ENCODE results near the gene RBM25. TPM values are rescaled to one million over a fixed set of nuclear protein-coding genes. Genes with fewer than 3 reads are reported as not detected.
A peak's percentile ranks its signal among the peaks of the same experiment; 100 is the strongest.
"Not testable (repeated sequence)": the region's sequence is repeated elsewhere in the genome, so short reads cannot be mapped to it uniquely, and the experiment has no call there.

RBM25 gene
- 30.8 and 37.7 TPM in 2 replicates for total RNA-seq

DNA sequence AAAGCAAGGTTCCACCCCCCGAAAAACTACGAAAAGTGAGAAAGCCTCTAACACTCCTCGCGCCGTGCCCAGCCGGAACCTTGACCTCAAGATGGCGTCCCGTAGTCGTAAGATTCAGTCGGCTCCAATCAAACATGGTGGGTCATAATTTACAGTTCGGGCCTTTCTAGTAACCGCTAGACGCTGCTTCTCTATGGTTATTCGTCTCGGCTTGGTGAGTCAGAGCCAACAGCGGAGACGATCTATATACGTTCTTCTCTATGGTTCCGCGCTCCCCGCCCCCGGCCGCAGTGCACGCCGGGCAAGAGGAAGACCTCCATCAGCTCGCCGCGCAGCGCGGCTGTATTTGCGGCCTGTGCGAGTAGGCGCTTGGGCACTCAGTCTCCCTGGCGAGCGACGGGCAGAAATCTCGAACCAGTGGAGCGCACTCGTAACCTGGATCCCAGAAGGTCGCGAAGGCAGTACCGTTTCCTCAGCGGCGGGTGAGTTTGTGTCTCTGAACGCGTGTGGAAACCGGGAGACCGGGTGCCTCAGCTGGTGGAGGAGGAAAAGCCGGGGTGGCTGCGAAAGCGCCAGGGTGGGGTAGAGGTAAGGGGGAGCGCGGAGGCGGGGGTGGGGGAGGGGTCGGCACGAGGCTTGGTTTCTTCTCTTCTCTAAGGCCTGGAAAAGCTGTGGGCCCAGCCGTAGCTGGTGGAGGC lies at the start of gene RBM25:
Gene RBM25 (plus strand): TSS at position 311 of the 698 bp plus-strand sequence. CDS start 13,108 bp downstream, outside the sequence.
- DNase-seq (ENCODE audit: low read depth, low spot score): peak; percentile 97

DNA sequence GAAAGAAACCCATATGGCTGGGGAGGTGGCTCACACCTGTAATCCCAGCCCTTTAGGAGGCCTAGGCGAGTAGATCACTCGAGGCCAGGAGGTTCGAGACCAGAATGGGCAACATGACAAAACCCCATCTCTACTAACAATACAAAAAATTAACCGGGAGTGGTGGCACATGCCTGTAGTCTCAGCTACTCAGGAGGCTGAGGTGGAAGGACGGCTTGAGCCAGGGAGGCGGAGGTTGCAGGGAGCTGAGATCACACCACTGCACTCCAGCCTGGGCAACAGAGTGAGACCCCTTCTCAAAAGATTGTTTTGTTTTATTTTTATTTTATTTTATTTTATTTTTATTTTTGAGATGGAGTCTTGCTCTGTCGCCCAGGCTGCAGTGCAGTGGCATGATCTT lies 47.1 kb upstream of the RBM25 start:
- DNase-seq (ENCODE audit: low read depth, low spot score): not testable (repeated sequence)

DNA sequence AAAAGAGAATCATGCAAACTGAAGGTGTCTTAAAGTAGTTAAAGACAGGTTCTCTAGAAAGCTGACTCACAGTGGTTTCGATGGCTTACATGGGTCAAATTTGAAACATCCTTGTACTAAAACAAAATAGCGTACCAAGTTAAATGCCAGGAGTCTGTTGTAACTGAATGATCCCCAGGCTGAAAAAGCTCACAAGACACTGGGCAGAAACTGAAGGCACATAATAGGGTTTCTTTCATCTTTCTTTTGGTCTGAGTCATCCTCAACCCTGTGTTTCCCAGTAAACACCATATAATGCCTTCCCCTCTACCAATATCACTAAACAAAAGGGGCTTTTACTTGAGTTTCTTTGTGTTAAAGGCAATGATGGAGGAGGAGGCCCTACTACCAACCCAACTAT lies 44.2 kb upstream of the RBM25 start:
- no peak for DNase-seq (ENCODE audit: low read depth, low spot score)

DNA sequence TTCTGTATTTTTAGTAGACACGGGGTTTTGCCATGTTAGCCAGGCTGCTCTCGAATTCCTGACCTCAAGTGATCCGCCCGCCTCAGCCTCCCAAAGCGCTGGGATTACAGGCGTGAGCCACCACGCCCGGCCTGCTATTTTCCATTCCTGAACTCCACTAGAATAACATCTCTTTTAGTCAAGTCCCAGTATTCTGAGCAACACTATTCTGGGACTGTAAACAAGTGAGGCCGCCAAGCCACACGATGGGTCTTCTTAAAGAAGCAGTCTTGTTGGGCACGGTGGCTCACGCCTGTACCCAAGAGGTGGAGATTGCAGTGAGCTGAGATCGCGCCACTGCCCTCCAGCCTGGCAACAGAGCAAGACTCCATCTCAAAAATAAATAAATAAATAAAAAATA lies 42.8 kb upstream of the RBM25 start:
- DNase-seq (ENCODE audit: low read depth, low spot score): not testable (repeated sequence)

DNA sequence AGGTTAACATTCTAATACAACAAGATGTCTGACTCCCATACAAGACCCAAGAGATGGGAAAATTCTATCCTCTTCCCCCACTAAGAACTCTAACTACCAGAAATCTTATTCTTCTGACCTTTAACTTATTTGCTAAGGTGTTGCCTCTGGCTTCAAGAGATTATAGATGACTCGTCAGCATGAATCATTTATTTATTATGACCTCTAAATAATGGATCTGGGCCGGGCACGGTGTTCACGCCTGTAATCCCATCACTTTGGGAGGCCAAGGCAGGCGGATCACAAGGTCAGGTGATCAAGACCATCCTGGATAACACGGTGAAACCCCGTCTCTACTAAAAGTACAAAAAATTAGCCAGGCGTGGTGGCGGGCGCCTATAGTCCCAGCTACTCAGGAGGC lies 42.3 kb upstream of the RBM25 start:
- DNase-seq (ENCODE audit: low read depth, low spot score): not testable (repeated sequence)

DNA sequence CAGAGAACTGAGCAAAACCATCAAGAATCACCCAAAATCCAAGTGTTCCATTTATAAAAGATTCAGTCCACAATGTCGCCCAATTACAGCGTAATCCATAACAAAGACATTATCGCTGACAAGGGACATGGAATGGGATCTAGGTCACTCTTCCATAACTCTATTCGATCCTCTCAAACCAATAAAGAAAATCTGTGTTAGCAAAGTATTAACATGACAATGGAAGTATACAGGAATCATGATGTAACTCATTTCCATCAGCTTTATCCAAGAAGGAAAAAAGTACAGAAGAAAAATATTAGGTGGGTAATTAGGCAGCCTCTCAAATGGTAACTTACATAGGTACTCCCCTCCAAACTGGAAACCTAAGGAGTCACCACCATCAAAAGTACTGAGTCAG lies 36.3 kb upstream of the RBM25 start:
- DNase-seq (ENCODE audit: low read depth, low spot score): no peak

DNA sequence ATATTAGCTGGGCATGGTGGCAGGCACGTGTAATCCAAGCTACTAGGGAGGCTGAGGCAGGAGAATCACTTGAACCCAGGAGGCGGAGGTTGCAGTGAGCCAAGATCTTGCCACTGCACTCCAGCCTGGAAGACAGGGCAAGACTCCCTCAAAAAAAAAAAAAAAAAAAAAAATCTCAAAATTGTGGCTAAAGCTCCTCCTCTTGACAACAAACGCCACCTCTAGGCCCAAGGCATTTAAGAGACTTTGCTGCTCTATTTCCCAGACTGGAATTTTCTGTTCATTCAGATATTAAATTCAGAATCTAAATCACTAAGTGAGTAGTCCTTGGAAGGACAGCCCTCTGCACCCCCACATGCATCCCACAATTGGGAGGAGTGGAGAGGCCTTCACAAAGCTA lies 32.8 kb upstream of the RBM25 start:
- no peak for DNase-seq (ENCODE audit: low read depth, low spot score)

DNA sequence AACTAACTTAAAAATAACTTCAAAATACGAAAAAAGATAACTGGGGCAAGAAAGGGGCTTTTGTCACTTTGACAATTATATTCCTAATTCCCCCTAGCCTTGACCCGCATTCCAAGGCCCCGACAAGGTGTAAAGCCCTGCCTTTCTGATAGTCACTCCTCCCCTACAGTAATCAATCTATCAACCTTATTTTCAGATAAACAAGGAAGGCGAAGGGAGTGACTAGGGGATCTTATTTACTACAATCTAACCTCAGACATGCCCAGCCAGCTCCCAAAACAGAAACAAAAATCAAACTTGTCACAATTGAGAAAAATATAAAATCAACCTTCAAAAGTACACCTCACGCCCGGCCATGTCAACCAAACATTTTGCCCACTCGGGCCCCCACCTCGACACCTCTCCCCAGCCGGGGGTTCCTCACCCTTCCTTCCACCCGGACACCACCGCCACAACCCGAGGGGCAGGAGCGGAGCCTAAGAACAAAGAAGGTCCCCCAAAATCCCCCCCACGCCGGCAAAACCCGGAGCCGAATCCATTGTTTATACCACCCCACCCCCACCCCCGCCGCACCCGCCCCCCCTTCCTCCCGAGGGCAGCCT lies 32.0 kb upstream of the RBM25 start:
- DNase-seq (ENCODE audit: low read depth, low spot score): no peak

DNA sequence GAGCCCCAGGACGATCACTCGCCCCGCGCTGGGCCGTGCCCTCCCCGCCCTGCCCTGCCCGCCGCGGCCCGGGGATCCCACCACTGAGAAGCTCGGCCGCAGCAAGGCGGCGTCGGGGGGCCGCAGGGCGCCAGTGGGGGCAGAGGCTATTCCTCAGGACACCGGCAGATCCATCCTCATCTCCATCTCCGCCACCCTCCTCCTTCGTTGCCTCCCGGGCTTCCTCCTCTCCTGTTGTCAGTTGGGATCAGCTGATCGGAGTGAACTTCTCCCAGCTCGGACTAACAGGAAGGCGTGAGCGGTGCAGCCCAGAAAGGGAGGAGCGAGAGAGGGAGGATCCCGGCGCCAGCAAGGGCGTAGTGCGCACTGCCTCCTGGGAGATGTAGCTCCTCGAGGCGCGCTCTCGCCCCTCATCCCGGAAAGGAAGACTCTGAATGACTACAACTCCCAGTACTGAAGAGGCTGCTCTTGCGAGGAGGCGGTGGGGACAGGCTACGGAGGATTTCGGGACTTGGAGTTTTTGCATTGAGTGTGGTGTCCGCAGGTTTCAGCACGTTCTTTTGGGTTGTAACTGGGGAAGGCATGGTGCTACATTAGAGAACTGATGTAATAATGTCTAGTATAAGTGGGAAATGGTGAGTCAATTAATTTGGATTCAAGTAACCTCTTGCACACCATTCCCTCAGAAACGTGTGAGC lies 31.3 kb upstream of the RBM25 start, which contains the start of gene ZFYVE1:
Gene ZFYVE1 (minus strand): TSS at position 262 of the 698 bp plus-strand sequence. CDS start 2,598 bp downstream, outside the sequence.
- DNase-seq (ENCODE audit: low read depth, low spot score): peak; percentile 97

DNA sequence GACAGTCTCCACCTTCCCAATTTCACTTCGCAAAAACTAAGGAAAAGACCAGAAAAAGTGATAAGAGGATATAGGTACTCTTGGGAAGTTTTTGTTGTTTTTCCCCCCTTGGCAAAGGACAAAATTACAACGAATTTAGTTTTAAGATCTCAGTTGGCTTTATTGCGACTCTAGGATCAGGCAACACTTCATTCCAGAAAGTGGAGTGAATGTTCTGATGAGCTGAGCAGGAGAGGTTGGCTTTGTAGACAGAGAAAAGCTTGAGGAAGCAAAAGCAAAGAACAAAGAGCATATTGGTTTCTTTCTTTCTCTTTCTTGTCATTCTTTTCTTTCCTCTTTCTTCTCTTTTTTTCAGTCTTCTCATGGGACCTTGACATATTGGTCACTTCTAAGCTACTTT lies 30.8 kb upstream of the RBM25 start:
- no peak for DNase-seq (ENCODE audit: low read depth, low spot score)

DNA sequence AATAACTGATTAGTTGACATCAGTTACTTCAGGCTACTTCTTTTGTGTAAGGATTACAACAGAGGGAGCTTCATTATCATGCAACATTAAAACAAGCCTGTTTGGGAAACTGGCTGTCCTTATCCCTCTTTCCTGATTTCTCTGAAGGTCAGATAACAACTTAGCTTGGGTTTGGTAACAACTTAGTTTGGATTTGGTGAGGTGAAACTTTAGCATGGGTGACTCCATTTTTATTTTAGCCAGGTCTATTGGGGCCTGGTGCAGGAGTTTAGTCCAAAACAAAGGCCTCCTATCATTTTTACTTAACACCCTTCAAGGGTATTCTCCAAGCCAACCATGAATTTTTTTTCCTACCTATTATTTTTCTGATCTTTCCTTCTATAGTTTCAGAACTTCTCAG lies 30.4 kb upstream of the RBM25 start:
- no peak for DNase-seq (ENCODE audit: low read depth, low spot score)

DNA sequence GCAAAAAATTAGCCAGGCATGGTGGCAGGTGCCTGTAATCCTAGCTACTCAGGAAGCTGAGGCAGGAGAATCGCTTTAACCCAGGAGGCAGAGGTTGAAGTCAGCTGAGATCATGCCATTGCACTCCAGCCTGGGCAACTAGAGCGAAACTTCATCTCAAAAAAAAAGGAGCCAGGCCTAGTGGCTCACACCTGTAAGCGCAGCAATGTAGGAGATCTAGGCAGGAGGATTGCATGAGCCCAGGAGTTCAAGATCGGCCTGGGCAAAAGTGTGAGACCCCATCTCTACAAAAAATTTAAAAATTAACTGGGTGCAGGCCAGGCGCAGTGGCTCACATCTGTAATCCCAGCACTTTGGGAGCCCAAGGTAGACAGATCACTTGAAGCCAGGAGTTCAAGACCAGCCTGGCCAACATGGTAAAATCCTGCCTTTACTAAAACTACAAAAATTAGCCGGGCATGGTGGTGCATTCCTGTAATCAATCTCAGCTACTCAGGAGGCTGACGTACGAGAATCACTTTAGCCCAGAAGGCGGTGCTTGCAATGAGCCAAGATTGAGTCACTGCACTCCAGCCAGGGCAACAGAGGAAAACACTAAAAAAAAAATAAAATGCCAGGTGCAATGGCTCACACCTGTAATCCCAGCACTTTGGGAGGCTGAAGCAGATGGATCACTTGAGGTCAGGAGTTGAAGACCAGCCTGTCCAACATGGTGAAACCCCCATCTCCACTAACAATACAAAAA lies 21.5 kb upstream of the RBM25 start:
- not testable (repeated sequence) for DNase-seq (ENCODE audit: low read depth, low spot score)

DNA sequence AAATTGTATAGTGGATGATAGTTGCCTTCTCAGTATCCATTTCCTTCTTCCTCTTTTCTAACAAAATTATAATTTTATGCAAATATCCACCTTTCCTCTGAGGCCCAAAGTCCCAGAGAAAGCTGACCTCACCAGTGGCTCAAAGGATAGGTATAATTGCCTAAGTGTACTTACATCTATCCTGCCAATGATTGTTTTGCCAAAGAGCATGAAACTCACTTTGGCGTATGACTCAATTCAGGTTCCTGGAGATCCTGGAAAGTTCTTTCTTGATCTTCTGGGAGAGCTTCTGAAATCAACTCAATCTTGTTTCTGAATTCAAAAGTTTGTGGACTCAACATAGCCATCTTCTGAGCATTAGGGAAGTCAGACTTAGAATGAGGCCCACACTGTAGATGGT lies 10.5 kb upstream of the RBM25 start:
- no peak for DNase-seq (ENCODE audit: low read depth, low spot score)

DNA sequence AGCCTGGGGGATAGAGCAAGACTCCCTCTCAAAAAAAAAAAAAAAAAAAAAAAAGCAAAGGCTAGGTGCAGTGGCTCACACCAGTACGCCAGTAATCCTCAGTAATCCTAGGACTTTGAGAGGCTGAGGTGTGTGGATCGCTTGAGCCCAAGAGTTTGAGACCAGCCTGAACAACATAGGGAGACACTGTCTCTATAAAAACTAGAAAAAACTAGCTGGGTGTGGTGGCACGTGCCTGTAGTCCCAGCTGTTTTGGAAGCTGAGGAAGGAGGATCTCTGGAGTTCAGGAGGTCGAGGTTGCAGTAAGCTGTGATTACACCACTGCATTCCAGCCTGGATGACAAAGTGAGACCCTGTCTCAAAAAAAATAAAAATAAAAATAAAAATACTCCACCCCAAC lies 8.9 kb upstream of the RBM25 start:
- no peak for DNase-seq (ENCODE audit: low read depth, low spot score)

DNA sequence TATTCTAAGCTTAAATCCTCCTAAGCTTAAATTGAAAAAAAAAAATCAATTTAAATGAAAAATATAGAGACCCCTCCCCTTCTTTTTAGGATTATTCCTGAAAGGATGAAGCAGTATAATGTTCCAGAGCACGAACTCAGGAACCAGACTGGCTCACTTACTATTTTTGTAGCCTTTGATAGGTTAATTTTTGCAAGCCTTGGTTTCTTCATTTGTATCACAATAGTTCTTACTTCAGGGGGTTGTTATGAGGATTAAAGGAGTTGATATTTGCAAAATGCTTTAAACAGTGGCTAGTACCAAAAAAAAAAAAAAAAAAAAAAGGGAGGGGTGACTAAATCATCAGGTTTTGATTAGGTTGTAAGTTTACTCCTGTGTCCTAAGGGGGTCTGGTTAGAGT lies 3.1 kb upstream of the RBM25 start:
- DNase-seq (ENCODE audit: low read depth, low spot score): no peak

DNA sequence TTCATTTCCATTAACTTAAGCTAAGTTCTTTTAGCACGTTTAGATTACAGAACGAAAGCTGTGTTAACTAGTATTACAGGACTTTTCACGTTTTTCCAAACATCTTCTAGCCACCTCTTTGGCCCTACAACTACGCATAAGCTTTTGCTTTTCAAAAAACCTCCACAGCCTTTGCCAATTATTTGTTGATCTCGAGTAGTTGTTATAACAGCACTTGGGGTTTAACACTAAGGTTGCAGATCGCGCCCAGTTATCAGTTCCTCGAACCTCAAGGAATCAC lies 450 bp upstream of the RBM25 start:
- DNase-seq (ENCODE audit: low read depth, low spot score): no peak

DNA sequence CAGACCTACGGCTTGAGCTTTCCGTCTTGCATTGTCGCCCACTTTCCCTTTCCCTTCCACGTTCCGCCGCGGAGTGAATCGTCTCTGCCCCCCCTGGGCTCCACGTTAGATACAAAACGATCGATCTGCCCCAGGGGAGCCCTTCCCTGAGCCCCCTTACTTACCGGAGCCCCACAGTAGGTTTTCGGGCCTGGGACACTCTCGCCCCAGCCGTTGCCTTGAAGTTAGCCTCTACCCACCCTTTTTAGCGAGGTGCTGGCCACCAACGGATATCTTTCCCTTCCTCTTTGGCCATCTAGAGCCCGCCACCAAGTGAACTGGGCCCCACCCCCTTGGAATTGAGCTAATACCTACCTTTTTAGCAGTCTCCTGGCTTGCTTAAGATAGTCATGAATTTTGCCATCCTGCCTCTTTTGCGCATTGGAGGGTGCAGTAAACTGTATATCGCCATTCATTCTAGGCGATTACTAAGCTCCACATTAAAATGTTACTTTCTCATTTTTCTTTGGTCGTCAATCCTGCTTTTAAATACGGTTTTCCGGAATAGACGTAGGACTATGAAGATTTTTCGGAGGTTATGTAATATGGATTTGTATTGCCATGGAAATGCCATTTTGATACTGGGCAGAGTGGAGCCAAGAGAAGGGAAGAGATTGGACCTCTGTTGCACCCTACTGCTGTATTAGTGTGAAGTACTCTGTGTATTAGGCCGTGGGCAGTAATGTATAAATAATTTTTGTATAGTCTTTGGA lies 764 bp downstream of the RBM25 start:
- DNase-seq (ENCODE audit: low read depth, low spot score): no peak

DNA sequence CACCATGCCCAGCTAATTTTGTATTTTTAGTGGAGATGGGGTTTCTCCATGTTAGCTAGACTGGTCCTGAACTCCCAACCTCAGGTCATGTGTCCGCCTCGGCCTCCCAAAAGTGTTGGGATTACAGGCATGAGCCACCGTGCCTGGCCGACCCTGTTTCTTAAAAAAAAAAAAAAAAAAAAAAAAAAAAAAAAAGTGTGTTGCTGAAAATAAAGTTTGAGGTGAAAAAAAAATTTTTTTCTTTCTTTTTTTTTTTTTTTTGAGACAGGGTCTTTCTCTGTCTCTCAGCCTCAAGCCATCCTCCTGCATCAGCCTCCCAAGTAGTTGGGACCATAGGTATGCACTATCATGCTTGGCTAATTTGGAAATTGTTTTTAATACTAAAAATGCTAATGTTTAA lies 11.3 kb downstream of the RBM25 start:
- no peak for DNase-seq (ENCODE audit: low read depth, low spot score)

DNA sequence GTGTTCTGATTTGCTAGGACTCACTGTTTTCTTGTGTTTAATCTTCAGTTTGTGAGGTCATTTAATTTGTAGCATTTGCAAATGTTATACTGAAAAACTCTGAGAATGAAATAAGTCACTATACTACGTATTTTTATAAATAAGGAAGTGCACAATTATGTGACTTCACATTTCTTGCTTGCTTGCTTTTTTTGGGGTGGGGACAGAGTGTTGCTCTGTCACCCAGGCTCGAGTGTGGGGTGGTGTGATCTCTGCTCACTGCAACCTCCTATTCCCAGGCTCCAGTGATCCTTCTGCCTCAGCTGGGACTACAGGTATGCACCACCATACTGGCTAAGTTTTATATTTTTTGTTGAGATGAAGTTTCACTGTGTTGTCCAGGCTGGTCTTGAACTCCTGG lies 32.7 kb downstream of the RBM25 start:
- DNase-seq (ENCODE audit: low read depth, low spot score): no peak

DNA sequence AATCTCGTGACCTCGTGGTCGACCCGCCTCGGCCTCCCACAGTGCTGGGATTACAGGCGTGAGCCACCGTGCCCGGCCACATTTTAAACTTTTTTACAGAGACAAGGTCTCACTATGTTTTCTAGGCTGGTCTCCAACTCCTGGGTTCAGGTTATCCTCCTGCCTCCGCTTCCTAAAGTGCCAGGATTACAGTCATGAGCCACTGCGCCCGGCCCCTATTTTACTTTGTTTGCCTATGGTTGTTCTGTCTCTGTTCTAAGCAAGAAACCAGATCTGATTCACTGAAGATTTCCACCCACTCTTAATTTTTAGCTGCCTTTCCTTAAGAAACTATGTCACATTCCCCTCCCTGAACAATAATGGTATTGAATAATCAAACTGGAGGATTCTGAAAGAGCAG lies 39.1 kb downstream of the RBM25 start:
- DNase-seq (ENCODE audit: low read depth, low spot score): no peak

DNA sequence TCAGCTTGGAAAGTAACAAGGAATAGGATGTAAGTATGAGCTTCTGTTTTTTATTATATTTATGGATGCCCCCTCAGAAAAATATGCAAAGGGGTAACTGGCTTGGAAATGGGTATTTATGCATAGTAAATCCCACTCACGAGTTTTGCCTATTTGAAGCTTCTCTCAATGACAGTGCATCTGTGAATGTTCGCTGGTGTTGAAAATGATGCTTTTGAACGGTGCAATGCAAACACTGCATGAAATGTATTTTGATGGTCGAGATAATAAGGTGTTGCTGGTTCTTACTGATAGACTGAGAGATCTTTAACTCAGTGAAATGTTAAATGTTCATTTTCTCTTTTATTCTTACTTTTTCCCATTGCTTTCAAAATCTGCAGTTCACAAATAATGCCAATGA lies 42.0 kb downstream of the RBM25 start:
- no peak for DNase-seq (ENCODE audit: low read depth, low spot score)
